GM12878 (cell line): ENCODE data around the gene USB1. TPM values are rescaled to one million over a fixed set of nuclear protein-coding genes. Genes with fewer than 3 reads are reported as not detected.

Experiments used
- ATAC-seq: fragments of 200-7000 bp; cut with Tn5 transposase; 3 replicates; pipeline ENCODE4 v1.9.1; 2020; ENCODE audit warnings: mild to moderate bottlenecking, moderate library complexity
- BruUV-seq: library from RNA; stranded (reverse); fragments of 400-500 nt; replicated peaks from 2 replicates; lab custom pipeline; 2021; lab: Mats Ljungman, UMichigan
- CTCF ChIA-PET: fragments of 300-600 bp; sonication (Branson Sonifier 250); formaldehyde crosslinking; extraction: SDS; loops from one replicate; lab custom pipeline; 2021; ENCODE audit warnings: inconsistent platforms; lab: Yijun Ruan, JAX
- POLR2A ChIA-PET: fragments of 350-600 bp; formaldehyde crosslinking; extraction: SDS; loops from one replicate; lab custom pipeline; 2021; ENCODE audit warnings: inconsistent platforms; lab: Charles Lee
- RAD21 ChIA-PET: fragments of 300-600 bp; sonication (Branson Sonifier 250); formaldehyde crosslinking; loops from one replicate; lab custom pipeline; 2023; ENCODE audit warnings: antibody characterized with exemption; ENCODE audit not compliant: unreplicated experiment; lab: Charles Lee
- SMC1A ChIA-PET: fragments of 300-600 bp; sonication (Branson Sonifier 250); formaldehyde crosslinking; loops from one replicate; lab custom pipeline; 2023; ENCODE audit not compliant: unreplicated experiment, uncharacterized antibody; lab: Charles Lee
- DNase-seq: peaks from one replicate; pipeline ENCODE4 v3.0.0-alpha.2; 2011; ENCODE audit warnings: low read depth, low spot score
- FAIRE-seq: peaks from 3 replicates; lab custom pipeline; 2011; peaks lifted over from hg19 to GRCh38; lab: Jason Lieb, UNC
- H2AFZ ChIP-seq: 2 replicates; pipeline ENCODE4 v1.6.0; 2011; ENCODE audit warnings: low read depth, low read length, control low read depth; ENCODE audit not compliant: control insufficient read depth
- H3K27ac ChIP-seq: 2 replicates; pipeline ENCODE4 v1.5.1; 2011; ENCODE audit warnings: control low read depth; ENCODE audit not compliant: control insufficient read depth, insufficient read depth
- H3K27me3 ChIP-seq, 2 experiments: replicated peaks in 1 of 2; 2 replicates each; pipeline versions ENCODE4 v1.6.0 to v1.6.1; 2011; ENCODE audit warnings: low read length in 1 of 2; ENCODE audit not compliant: control insufficient read depth in 2 of 2, insufficient read depth in 2 of 2
- H3K36me3 ChIP-seq, 2 experiments: 2 replicates each; pipeline ENCODE4 v1.5.1; 2011; ENCODE audit warnings: low read length in 1 of 2; ENCODE audit not compliant: control insufficient read depth in 2 of 2, insufficient read depth in 2 of 2
- H3K4me1 ChIP-seq: 2 replicates; pipeline ENCODE4 v1.6.1; 2011; ENCODE audit warnings: mild to moderate bottlenecking, low read length, moderate library complexity, mixed read lengths; ENCODE audit not compliant: control insufficient read depth, insufficient read depth
- H3K4me2 ChIP-seq: 2 replicates; pipeline ENCODE4 v1.6.0; 2011; ENCODE audit warnings: control low read depth; ENCODE audit not compliant: control insufficient read depth, insufficient read depth
- H3K4me3 ChIP-seq: fragments of 200-600 bp; sonication (generic); 2 replicates; pipeline ENCODE4 v1.5.1; 2016
- H3K79me2 ChIP-seq: 2 replicates; pipeline ENCODE4 v1.6.0; 2011; ENCODE audit warnings: low read length; ENCODE audit not compliant: control insufficient read depth, insufficient read depth
- H3K9ac ChIP-seq: 2 replicates; pipeline ENCODE4 v1.8.0; 2011; ENCODE audit warnings: low read length, control low read depth, mixed read lengths; ENCODE audit not compliant: control insufficient read depth, insufficient read depth
- H3K9me3 ChIP-seq: replicated peaks from 3 replicates; pipeline ENCODE4 v1.5.1; 2011; ENCODE audit warnings: mild to moderate bottlenecking, low read length; ENCODE audit not compliant: control insufficient read depth, insufficient read depth
- H4K20me1 ChIP-seq: 2 replicates; pipeline ENCODE4 v1.6.0; 2011; ENCODE audit not compliant: control insufficient read depth, insufficient read depth
- LARP7 ChIP-seq: fragments of 450-650 bp; IDR thresholded peaks from 2 replicates; pipeline ENCODE4 v1.6.1; 2017; ENCODE audit warnings: mild to moderate bottlenecking
- MYB ChIP-seq: fragments of 150-350 bp; IDR thresholded peaks from 2 replicates; pipeline ENCODE4 v1.6.1; 2014; ENCODE audit warnings: mild to moderate bottlenecking, low read depth, low read length, borderline replicate concordance
- PAX8 ChIP-seq: fragments of 450-650 bp; IDR thresholded peaks from 2 replicates; pipeline ENCODE4 v1.6.1; 2017; ENCODE audit warnings: mild to moderate bottlenecking, moderate library complexity
- PML ChIP-seq: IDR thresholded peaks from 2 replicates; pipeline ENCODE4 v1.6.1; 2012; ENCODE audit warnings: low read length, inconsistent platforms
- TARDBP ChIP-seq: IDR thresholded peaks from 2 replicates; pipeline ENCODE4 v1.6.1; 2016; ENCODE audit warnings: borderline replicate concordance
- TCF12 ChIP-seq: IDR thresholded peaks from 2 replicates; pipeline ENCODE4 v1.6.1; 2011; ENCODE audit warnings: low read depth, mild to moderate bottlenecking, low read length
- ZNF207 ChIP-seq: fragments of 450-650 bp; IDR thresholded peaks from 2 replicates; pipeline ENCODE4 v1.6.1; 2014; ENCODE audit warnings: antibody characterized with exemption, mild to moderate bottlenecking, borderline replicate concordance
- ZNF384 ChIP-seq: IDR thresholded peaks from 2 replicates; pipeline ENCODE4 v1.6.1; 2012; ENCODE audit warnings: low read depth, mild to moderate bottlenecking, low read length, improper control_type of control experiment, borderline replicate concordance
- WGBS: methylation state at CpG from one replicate; pipeline ENCODE4 v1.1.6; 2016; ENCODE audit warnings: low lambda C conversion rate; ENCODE audit not compliant: insufficient replicate concordance, insufficient coverage; ENCODE audit errors: missing lambda C conversion rate; 5-methylcytosine and 5-hydroxymethylcytosine counted together
- in situ Hi-C: fragments of 300-500 bp; cut with MboI; formaldehyde crosslinking; loops from 9 replicates; pipeline ENCODE4 v1.14.3; 2018; ENCODE audit warnings: mixed read lengths
- intact Hi-C: fragments of 100-400 bp; cut with micrococcal nuclease; formaldehyde crosslinking; loops from one replicate; pipeline ENCODE4 v1.14.2; 2022; ENCODE audit not compliant: unreplicated experiment
- polyA plus RNA-seq, 11 experiments: library from polyadenylated mRNA; depleted of rRNA in 4 of 11; unstranded in 6 of 11; stranded (reverse) in 5 of 11; fragments of >200 nt; fragmentation: Nextera tagmentation in 4 of 11; fragmentation: Illumina TruSeq in 1 of 11; extraction: Ambion mirVana in 4 of 11; extraction: Trizol in 1 of 11; gene quantifications; 1 replicate in 1 of 11; 2 replicates in 10 of 11; pipeline versions ENCODE4 v1.2.1 to v1.2.3, GENCODE V29; 2011 to 2016; ENCODE audit warnings: inconsistent platforms in 2 of 11, missing spikeins in 2 of 11, low read depth in 1 of 11
- total RNA-seq, 4 experiments: library from RNA; depleted of rRNA in 3 of 4; stranded (reverse); fragments of >200 nt in 3 of 4; fragmentation: Illumina TruSeq in 1 of 4; extraction: Trizol in 1 of 4; gene quantifications; 2 replicates each; pipeline versions ENCODE4 v1.2.1 to v1.2.3, GENCODE V29; 2013 to 2021
- TF ChIP-seq, protein P1 (sequence below): IDR thresholded peaks from 2 replicates; pipeline ENCODE4 v1.6.1; 2011; ENCODE audit warnings: borderline replicate concordance, low read depth, mild to moderate bottlenecking, moderate library complexity, mixed read lengths, low read length; ENCODE audit not compliant: insufficient read depth; ENCODE audit errors: extremely low read length
- TF ChIP-seq, protein P2 (sequence below): fragments of 450-650 bp; IDR thresholded peaks from 2 replicates; pipeline ENCODE4 v1.6.1; 2014; ENCODE audit warnings: mild to moderate bottlenecking
- TF ChIP-seq, protein P3 (sequence below): IDR thresholded peaks from 2 replicates; pipeline ENCODE4 v1.6.1; 2011; ENCODE audit warnings: mild to moderate bottlenecking, low read depth, low read length, moderate library complexity; ENCODE audit not compliant: insufficient replicate concordance

USB1 gene
- total and polyA plus RNA-seq, 10 of the 15 experiments (the other 5 are each of a cell fraction or from before 2014, with no cell fraction given) = 7.9 to 72.2 (median 41.6) TPM

DNA sequence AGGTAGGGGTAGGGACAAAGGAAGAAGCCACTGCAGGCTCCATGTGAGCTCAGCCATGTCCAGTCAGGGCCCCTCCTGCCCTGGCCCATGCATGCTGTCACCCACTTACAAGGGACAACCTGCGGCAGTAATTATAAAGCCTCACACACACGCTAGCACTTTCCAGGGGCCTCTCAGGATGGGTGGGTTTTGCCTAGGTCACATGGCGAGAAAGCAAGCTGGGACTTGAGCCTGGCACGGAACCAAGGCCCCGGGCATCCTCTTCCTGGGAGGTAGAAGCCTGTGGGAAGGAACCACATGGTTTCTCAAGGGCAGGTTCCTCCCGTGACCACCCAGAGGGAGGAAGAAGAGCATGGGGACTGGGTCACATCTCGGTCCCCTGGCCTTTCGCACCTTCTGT is 7.8 kb upstream of the USB1 start:
- WGBS = 90% methylated on average over 8 of the region's 8 CpGs
- POLR2A ChIA-PET = interaction anchor here (0.5 kb wide), 1 partner anchor 38 kb away, joined by 3 read pairs; no protein-coding TSS in a partner anchor
- H3K36me3 ChIP-seq = no peaks in the 10 kb centered on the region; a peak in 1 of 4 replicates
- RAD21 ChIA-PET = no interaction called here
- BruUV-seq = no TSS peak
- ATAC-seq = no peak
- no peak for FAIRE-seq
- TF ChIP-seq, protein P1, sequence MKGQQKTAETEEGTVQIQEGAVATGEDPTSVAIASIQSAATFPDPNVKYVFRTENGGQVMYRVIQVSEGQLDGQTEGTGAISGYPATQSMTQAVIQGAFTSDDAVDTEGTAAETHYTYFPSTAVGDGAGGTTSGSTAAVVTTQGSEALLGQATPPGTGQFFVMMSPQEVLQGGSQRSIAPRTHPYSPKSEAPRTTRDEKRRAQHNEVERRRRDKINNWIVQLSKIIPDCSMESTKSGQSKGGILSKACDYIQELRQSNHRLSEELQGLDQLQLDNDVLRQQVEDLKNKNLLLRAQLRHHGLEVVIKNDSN = no peak
- TF ChIP-seq TARDBP (no peak), ZNF207 (no peak), ZNF384 (no peak), MYB (no peak), LARP7 (no peak), PML (no peak), TCF12 (no peak), PAX8 (no peak)
- TF ChIP-seq, protein P2, sequence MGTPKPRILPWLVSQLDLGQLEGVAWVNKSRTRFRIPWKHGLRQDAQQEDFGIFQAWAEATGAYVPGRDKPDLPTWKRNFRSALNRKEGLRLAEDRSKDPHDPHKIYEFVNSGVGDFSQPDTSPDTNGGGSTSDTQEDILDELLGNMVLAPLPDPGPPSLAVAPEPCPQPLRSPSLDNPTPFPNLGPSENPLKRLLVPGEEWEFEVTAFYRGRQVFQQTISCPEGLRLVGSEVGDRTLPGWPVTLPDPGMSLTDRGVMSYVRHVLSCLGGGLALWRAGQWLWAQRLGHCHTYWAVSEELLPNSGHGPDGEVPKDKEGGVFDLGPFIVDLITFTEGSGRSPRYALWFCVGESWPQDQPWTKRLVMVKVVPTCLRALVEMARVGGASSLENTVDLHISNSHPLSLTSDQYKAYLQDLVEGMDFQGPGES = no peak
- TF ChIP-seq, protein P3, sequence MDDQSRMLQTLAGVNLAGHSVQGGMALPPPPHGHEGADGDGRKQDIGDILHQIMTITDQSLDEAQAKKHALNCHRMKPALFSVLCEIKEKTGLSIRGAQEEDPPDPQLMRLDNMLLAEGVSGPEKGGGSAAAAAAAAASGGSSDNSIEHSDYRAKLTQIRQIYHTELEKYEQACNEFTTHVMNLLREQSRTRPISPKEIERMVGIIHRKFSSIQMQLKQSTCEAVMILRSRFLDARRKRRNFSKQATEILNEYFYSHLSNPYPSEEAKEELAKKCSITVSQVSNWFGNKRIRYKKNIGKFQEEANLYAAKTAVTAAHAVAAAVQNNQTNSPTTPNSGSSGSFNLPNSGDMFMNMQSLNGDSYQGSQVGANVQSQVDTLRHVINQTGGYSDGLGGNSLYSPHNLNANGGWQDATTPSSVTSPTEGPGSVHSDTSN = no peak
- SMC1A ChIA-PET = no interaction called here
- CTCF ChIA-PET = no interaction called here
- intact Hi-C loops = no loop called here
- H3K27me3 ChIP-seq = no peaks in the 10 kb centered on the region
- in situ Hi-C loops = no loop called here
- no peak for DNase-seq
- H3K4me3 ChIP-seq = no peak overlapping the region
- H4K20me1 ChIP-seq = no peaks in the 10 kb centered on the region
- H3K79me2 ChIP-seq = no peaks in the 10 kb centered on the region
- no peak overlapping the region for H3K9ac ChIP-seq
- no peaks in the 10 kb centered on the region for H3K9me3 ChIP-seq
- H3K4me2 ChIP-seq = no peak overlapping the region
- no peak overlapping the region for H2AFZ ChIP-seq
- no peaks in the 10 kb centered on the region for H3K4me1 ChIP-seq
- H3K27ac ChIP-seq = no peak overlapping the region
